ENCODE results near the gene SNTG2. TPM values are rescaled to one million over a fixed set of nuclear protein-coding genes. Genes with fewer than 3 reads are reported as not detected.

Gene SNTG2
- total and polyA plus RNA-seq, 2 of the 13 experiments (the other 11 are each of a cell fraction or from before 2014, with no cell fraction given): not detected

- no peak for TF ChIP-seq FOXP4 (CRISPR knock-in tag; IDR thresholded peaks at IDR 0.05)
- no peak for TF ChIP-seq HNF4A (CRISPR knock-in tag; IDR thresholded peaks at IDR 0.05)
- no peak for TF ChIP-seq THAP7 (CRISPR knock-in tag; IDR thresholded peaks at IDR 0.05)
- no peak for TF ChIP-seq ZNF224 (CRISPR knock-in tag; IDR thresholded peaks at IDR 0.05)
- TF ChIP-seq ARID3A (IDR thresholded peaks at IDR 0.05; ENCODE audit: low read depth, low read length): no peak
- TF ChIP-seq ZBTB1 (CRISPR knock-in tag; IDR thresholded peaks at IDR 0.05; ENCODE audit: borderline replicate concordance): no peak
- no peak for TF ChIP-seq ZNF251 (CRISPR knock-in tag; IDR thresholded peaks at IDR 0.05)
- TF ChIP-seq ZHX2 (IDR thresholded peaks at IDR 0.05; ENCODE audit: low read depth): no peak
- TF ChIP-seq ZHX2 (CRISPR knock-in tag; IDR thresholded peaks at IDR 0.05; ENCODE audit: borderline replicate concordance): no peak
- TF ChIP-seq ZNF362 (CRISPR knock-in tag; IDR thresholded peaks at IDR 0.05; ENCODE audit: borderline replicate concordance): no peak
- no peak for TF ChIP-seq GPN1 (CRISPR knock-in tag; IDR thresholded peaks at IDR 0.05; ENCODE audit: borderline replicate concordance)
These were observed 216.3 kb downstream of the SNTG2 start (continued) for GRCh38 chr2:1166976-1167375.
